ENCODE results near the gene OSBPL10. TPM values are rescaled to one million over a fixed set of nuclear protein-coding genes. Genes with fewer than 3 reads are reported as not detected.
A peak's percentile ranks its signal among the peaks of the same experiment; 100 is the strongest.
"Not testable (repeated sequence)": the region's sequence is repeated elsewhere in the genome, so short reads cannot be mapped to it uniquely, and the experiment has no call there.

Gene OSBPL10
- polyA plus RNA-seq (2012; ENCODE audit: low read depth, missing spikeins) = 0.15 TPM

- TF ChIP-seq SPI1 (IDR thresholded peaks at IDR 0.05; ENCODE audit: low read depth, low read length) = no peak
- TF ChIP-seq TAF1 (IDR thresholded peaks at IDR 0.05; ENCODE audit: low read depth, low read length) = no peak
- TF ChIP-seq POU2F2 (IDR thresholded peaks at IDR 0.05; ENCODE audit: low read depth, low read length) = no peak
- TF ChIP-seq POLR2A (IDR thresholded peaks at IDR 0.05; ENCODE audit: low read depth, low read length) = no peak
- no peak for TF ChIP-seq PAX5 (IDR thresholded peaks at IDR 0.05; ENCODE audit: insufficient read depth, low read length, severe bottlenecking)
- no peak for TF ChIP-seq POLR2AphosphoS5 (IDR thresholded peaks at IDR 0.05; ENCODE audit: low read depth, low read length)
- DNase-seq (ENCODE audit: insufficient read length, low spot score) = no peak
- no peak for FAIRE-seq
These were observed at the start of gene OSBPL10, which contains the start of gene ZNF860 for GRCh38 chr3:31981206-31982181. TSS of gene OSBPL10 (minus strand) at chr3:31981262. CDS start at chr3:31981179, 83 bp downstream. TSS of gene ZNF860 (plus strand) at chr3:31981750. CDS start at chr3:31989080, 7,330 bp downstream.

- FAIRE-seq (no peak), DNase-seq (ENCODE audit: insufficient read length, low spot score) (no peak)
- no peak for TF ChIP-seq SPI1 (IDR thresholded peaks at IDR 0.05; ENCODE audit: low read depth, low read length)
- TF ChIP-seq POU2F2 (IDR thresholded peaks at IDR 0.05; ENCODE audit: low read depth, low read length) = no peak
- TF ChIP-seq PAX5 (IDR thresholded peaks at IDR 0.05; ENCODE audit: insufficient read depth, low read length, severe bottlenecking) = no peak
- no peak for TF ChIP-seq POLR2AphosphoS5 (IDR thresholded peaks at IDR 0.05; ENCODE audit: low read depth, low read length)
- no peak for TF ChIP-seq POLR2A (IDR thresholded peaks at IDR 0.05; ENCODE audit: low read depth, low read length)
These were observed 45.5 kb upstream of the OSBPL10 start for GRCh38 chr3:32026593-32026992.

- FAIRE-seq (no peak), DNase-seq (ENCODE audit: insufficient read length, low spot score) (no peak)
- TF ChIP-seq PAX5 (IDR thresholded peaks at IDR 0.05; ENCODE audit: insufficient read depth, low read length, severe bottlenecking) (no peak), POLR2A (IDR thresholded peaks at IDR 0.05; ENCODE audit: low read depth, low read length) (no peak)
These were observed 41.9 kb upstream of the OSBPL10 start for GRCh38 chr3:32022947-32023346.

GRCh38 chr3:32021748-32022147, 40.7 kb upstream of the OSBPL10 start:
- no peak for FAIRE-seq
- no peak for DNase-seq (ENCODE audit: insufficient read length, low spot score)
- TF ChIP-seq POLR2A (IDR thresholded peaks at IDR 0.05; ENCODE audit: low read depth, low read length) (no peak), POU2F2 (IDR thresholded peaks at IDR 0.05; ENCODE audit: low read depth, low read length) (no peak), TAF1 (IDR thresholded peaks at IDR 0.05; ENCODE audit: low read depth, low read length) (no peak)

- TF ChIP-seq SPI1 (IDR thresholded peaks at IDR 0.05; ENCODE audit: low read depth, low read length) (no peak), POLR2AphosphoS5 (IDR thresholded peaks at IDR 0.05; ENCODE audit: low read depth, low read length) (no peak), POU2F2 (IDR thresholded peaks at IDR 0.05; ENCODE audit: low read depth, low read length) (no peak), POLR2A (IDR thresholded peaks at IDR 0.05; ENCODE audit: low read depth, low read length) (no peak), TAF1 (IDR thresholded peaks at IDR 0.05; ENCODE audit: low read depth, low read length) (no peak), PAX5 (IDR thresholded peaks at IDR 0.05; ENCODE audit: insufficient read depth, low read length, severe bottlenecking) (no peak)
- DNase-seq (ENCODE audit: insufficient read length, low spot score) (no peak), FAIRE-seq (no peak)
These were observed 40.1 kb upstream of the OSBPL10 start for GRCh38 chr3:32021155-32021554.

- TF ChIP-seq POU2F2 (IDR thresholded peaks at IDR 0.05; ENCODE audit: low read depth, low read length) = no peak
- DNase-seq (ENCODE audit: insufficient read length, low spot score) = peak; percentile 22
- peak; percentile 41 for FAIRE-seq
These were observed 37.9 kb upstream of the OSBPL10 start for GRCh38 chr3:32018757-32019564.

- FAIRE-seq = no peak
These were observed 36.2 kb upstream of the OSBPL10 start for GRCh38 chr3:32017286-32017685.

GRCh38 chr3:32015638-32016037, 34.6 kb upstream of the OSBPL10 start:
- DNase-seq (ENCODE audit: insufficient read length, low spot score); FAIRE-seq: not testable (repeated sequence)

More at GRCh38 chr3:32017286-32017685, 36.2 kb upstream of the OSBPL10 start:
- no peak for TF ChIP-seq POLR2A (IDR thresholded peaks at IDR 0.05; ENCODE audit: low read depth, low read length)
- no peak for TF ChIP-seq POU2F2 (IDR thresholded peaks at IDR 0.05; ENCODE audit: low read depth, low read length)
- no peak for TF ChIP-seq SPI1 (IDR thresholded peaks at IDR 0.05; ENCODE audit: low read depth, low read length)
- TF ChIP-seq TAF1 (IDR thresholded peaks at IDR 0.05; ENCODE audit: low read depth, low read length) = no peak
- no peak for TF ChIP-seq PAX5 (IDR thresholded peaks at IDR 0.05; ENCODE audit: insufficient read depth, low read length, severe bottlenecking)
- TF ChIP-seq POLR2AphosphoS5 (IDR thresholded peaks at IDR 0.05; ENCODE audit: low read depth, low read length) = no peak
- DNase-seq (ENCODE audit: insufficient read length, low spot score) = no peak

GRCh38 chr3:32010699-32011098, 29.6 kb upstream of the OSBPL10 start:
- not testable (repeated sequence) for FAIRE-seq

GRCh38 chr3:32009957-32010356, 28.9 kb upstream of the OSBPL10 start:
- FAIRE-seq (no peak), DNase-seq (ENCODE audit: insufficient read length, low spot score) (no peak)
- no peak for TF ChIP-seq POLR2A (IDR thresholded peaks at IDR 0.05; ENCODE audit: low read depth, low read length)
- no peak for TF ChIP-seq POU2F2 (IDR thresholded peaks at IDR 0.05; ENCODE audit: low read depth, low read length)
- no peak for TF ChIP-seq TAF1 (IDR thresholded peaks at IDR 0.05; ENCODE audit: low read depth, low read length)
- peak; percentile 24; the same call in 1 of the 2 replicates for TF ChIP-seq SPI1 (IDR thresholded peaks at IDR 0.05; ENCODE audit: low read depth, low read length)

More at GRCh38 chr3:32010699-32011098, 29.6 kb upstream of the OSBPL10 start:
- DNase-seq (ENCODE audit: insufficient read length, low spot score) = not testable (repeated sequence)
